Measurements from ENCODE around the gene CPSF3. TPM values are rescaled to one million over a fixed set of nuclear protein-coding genes. Genes with fewer than 3 reads are reported as not detected.

The CPSF3 gene
- total and polyA plus RNA-seq, 2 of the 13 experiments (the other 11 are each of a cell fraction or from before 2014, with no cell fraction given) = 19.8 to 93.0 TPM

GRCh38 chr2:9480157-9480556 is 56.7 kb downstream of the CPSF3 start (continued):
- TF ChIP-seq, protein P1, sequence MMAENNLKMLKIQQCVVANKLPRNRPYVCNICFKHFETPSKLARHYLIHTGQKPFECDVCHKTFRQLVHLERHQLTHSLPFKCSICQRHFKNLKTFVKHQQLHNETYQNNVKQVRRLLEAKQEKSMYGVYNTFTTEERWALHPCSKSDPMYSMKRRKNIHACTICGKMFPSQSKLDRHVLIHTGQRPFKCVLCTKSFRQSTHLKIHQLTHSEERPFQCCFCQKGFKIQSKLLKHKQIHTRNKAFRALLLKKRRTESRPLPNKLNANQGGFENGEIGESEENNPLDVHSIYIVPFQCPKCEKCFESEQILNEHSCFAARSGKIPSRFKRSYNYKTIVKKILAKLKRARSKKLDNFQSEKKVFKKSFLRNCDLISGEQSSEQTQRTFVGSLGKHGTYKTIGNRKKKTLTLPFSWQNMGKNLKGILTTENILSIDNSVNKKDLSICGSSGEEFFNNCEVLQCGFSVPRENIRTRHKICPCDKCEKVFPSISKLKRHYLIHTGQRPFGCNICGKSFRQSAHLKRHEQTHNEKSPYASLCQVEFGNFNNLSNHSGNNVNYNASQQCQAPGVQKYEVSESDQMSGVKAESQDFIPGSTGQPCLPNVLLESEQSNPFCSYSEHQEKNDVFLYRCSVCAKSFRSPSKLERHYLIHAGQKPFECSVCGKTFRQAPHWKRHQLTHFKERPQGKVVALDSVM (CRISPR knock-in tag; IDR thresholded peaks at IDR 0.05) = peak; percentile 35; the same call in 1 of the 2 replicates
- TF ChIP-seq MIXL1 (CRISPR knock-in tag; IDR thresholded peaks at IDR 0.05) = no peak
- TF ChIP-seq KLF9 (CRISPR knock-in tag; IDR thresholded peaks at IDR 0.05; ENCODE audit: low read depth) = no peak
- no peak for TF ChIP-seq PHF21A (CRISPR knock-in tag; IDR thresholded peaks at IDR 0.05)
- TF ChIP-seq, protein P2, sequence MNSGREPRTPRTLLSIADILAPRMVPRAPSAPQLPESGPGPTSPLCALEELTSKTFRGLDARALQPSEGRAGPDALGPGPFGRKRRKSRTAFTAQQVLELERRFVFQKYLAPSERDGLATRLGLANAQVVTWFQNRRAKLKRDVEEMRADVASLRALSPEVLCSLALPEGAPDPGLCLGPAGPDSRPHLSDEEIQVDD (CRISPR knock-in tag; IDR thresholded peaks at IDR 0.05; ENCODE audit: borderline replicate concordance) = no peak
- TF ChIP-seq SAP130 (CRISPR knock-in tag; IDR thresholded peaks at IDR 0.05; ENCODE audit: low read depth) = peak; percentile 33; the same call in 1 of the 2 replicates
- TF ChIP-seq FOXO1 (CRISPR knock-in tag; IDR thresholded peaks at IDR 0.05) = 0 out of 2 replicates have a peak, but pooled peaks have one; percentile 26

DNA sequence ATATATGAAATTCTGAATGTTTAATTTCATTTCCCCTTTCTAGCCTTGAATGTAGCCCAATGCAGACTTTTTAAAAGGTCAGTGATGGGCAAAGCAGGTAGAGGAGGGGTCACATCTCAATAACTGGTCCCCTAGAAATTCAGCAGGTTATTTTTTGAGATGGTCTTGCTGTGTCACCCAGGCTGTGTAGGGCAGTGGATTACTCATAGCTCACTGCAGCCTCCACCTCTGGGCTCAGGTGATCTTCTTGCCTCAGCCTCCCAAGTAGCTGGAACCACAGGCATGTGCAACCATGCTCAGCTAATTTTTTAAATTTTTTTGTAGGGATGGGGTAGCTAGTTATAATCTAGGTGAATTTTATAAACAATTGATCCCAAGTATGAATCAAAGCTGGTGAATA is 59.7 kb downstream of the CPSF3 start:
- Histone ChIP-seq H3K4me1 (ENCODE audit: insufficient read depth, low read length) (peaks cover 24% of the 10 kb centered on the region), H4K20me1 (ENCODE audit: insufficient read depth, low read length) (no peaks in the 10 kb centered on the region), H3K36me3 (replicated peaks in 1 of 2; ENCODE audit: control insufficient read depth in 1 of 2, insufficient read depth in 2 of 2, low read length in 2 of 2) (peaks cover 8 to 35% of the 10 kb centered on the region in 2 experiments), H3K27ac (ENCODE audit: extremely low read length, insufficient read depth, low read length) (no peak overlapping the region), H3K9ac (ENCODE audit: insufficient read depth, low read depth, low read length) (no peak overlapping the region), H2AFZ (ENCODE audit: low read length) (no peak overlapping the region), H3K79me2 (ENCODE audit: insufficient read depth, low read length) (no peaks in the 10 kb centered on the region), H3K9me3 (ENCODE audit: low read length) (no peaks in the 10 kb centered on the region), H3K4me2 (ENCODE audit: low read depth, low read length) (no peak overlapping the region), H3K4me3 (replicated peaks in 1 of 3; ENCODE audit: insufficient read depth in 1 of 3, low read depth in 2 of 3, low read length in 3 of 3) (no peak overlapping the region), H3K27me3 (ENCODE audit: control insufficient read depth in 1 of 2, insufficient read depth in 2 of 2, low read length in 2 of 2) (no peaks in the 10 kb centered on the region)
- DNase-seq (ENCODE audit: low spot score) (no peak), FAIRE-seq (no peak), ATAC-seq (no peak)
- in situ Hi-C loops (cut with HindIII; ENCODE audit: extremely low pct_ligation_motif_present, low pct_unique_long_range_greater_than_20kb) = no loop called here
- CTCF ChIA-PET (ENCODE audit: low intra/inter-chr PET ratio, low total read pairs) = no interaction called here
- POLR2A ChIA-PET = no interaction called here
- TF ChIP-seq PRMT3 (CRISPR knock-in tag; IDR thresholded peaks at IDR 0.05; ENCODE audit: borderline replicate concordance, low read depth) (no peak), LCORL (IDR thresholded peaks at IDR 0.05) (no peak), LCORL (CRISPR knock-in tag; IDR thresholded peaks at IDR 0.05) (no peak), TEF (CRISPR knock-in tag; IDR thresholded peaks at IDR 0.05) (no peak), ZFP62 (CRISPR knock-in tag; IDR thresholded peaks at IDR 0.05) (no peak), HNRNPUL1 (IDR thresholded peaks at IDR 0.05; ENCODE audit: low read depth, low read length) (no peak), POLR2G (IDR thresholded peaks at IDR 0.05; ENCODE audit: low read depth, low read length) (no peak), HIVEP1 (CRISPR knock-in tag; IDR thresholded peaks at IDR 0.05) (no peak)
- TF ChIP-seq, protein P3, sequence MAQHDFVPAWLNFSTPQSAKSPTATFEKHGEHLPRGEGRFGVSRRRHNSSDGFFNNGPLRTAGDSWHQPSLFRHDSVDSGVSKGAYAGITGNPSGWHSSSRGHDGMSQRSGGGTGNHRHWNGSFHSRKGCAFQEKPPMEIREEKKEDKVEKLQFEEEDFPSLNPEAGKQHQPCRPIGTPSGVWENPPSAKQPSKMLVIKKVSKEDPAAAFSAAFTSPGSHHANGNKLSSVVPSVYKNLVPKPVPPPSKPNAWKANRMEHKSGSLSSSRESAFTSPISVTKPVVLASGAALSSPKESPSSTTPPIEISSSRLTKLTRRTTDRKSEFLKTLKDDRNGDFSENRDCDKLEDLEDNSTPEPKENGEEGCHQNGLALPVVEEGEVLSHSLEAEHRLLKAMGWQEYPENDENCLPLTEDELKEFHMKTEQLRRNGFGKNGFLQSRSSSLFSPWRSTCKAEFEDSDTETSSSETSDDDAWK (CRISPR knock-in tag; IDR thresholded peaks at IDR 0.05) = no peak
- TF ChIP-seq, protein P4, sequence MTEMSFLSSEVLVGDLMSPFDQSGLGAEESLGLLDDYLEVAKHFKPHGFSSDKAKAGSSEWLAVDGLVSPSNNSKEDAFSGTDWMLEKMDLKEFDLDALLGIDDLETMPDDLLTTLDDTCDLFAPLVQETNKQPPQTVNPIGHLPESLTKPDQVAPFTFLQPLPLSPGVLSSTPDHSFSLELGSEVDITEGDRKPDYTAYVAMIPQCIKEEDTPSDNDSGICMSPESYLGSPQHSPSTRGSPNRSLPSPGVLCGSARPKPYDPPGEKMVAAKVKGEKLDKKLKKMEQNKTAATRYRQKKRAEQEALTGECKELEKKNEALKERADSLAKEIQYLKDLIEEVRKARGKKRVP (CRISPR knock-in tag; IDR thresholded peaks at IDR 0.05) = no peak
- intact Hi-C loops (cut with micrococcal nuclease; ENCODE audit: unreplicated experiment) = no loop called here
- no TSS peak for BruUV-seq (replicated peaks)
